WTC11 (cell line): ENCODE results near the gene HHAT. TPM values are rescaled to one million over a fixed set of nuclear protein-coding genes. Genes with fewer than 3 reads are reported as not detected.

Experiments
- ATAC-seq: fragments of 200-7000 bp; cut with Tn5 transposase; 2 replicates; pipeline ENCODE4 v1.10.0; 2021; ENCODE audit warnings: mild to moderate bottlenecking, moderate library complexity
- CTCF ChIA-PET: fragments of 300-600 bp; sonication (Branson Sonifier 250); formaldehyde crosslinking; loops from one replicate; lab custom pipeline; 2021; ENCODE audit warnings: antibody characterized with exemption; lab: Charles Lee
- POLR2A ChIA-PET: fragments of 350-600 bp; sonication (Branson Sonifier 250); formaldehyde crosslinking; loops from one replicate; lab custom pipeline; 2021; ENCODE audit warnings: antibody characterized with exemption; lab: Charles Lee
- DNase-seq: peaks from one replicate; pipeline ENCODE4 v3.0.0; 2021; ENCODE audit warnings: low spot score
- H3K27ac Mint-ChIP-seq: 2 replicates; pipeline ENCODE4 v1.8.0; 2021; ENCODE audit warnings: mixed read lengths
- H3K27me3 Mint-ChIP-seq: 2 replicates; pipeline ENCODE4 v1.8.0; 2021; ENCODE audit warnings: low read depth, mild to moderate bottlenecking, moderate library complexity, mixed read lengths
- H3K36me3 Mint-ChIP-seq: 2 replicates; pipeline ENCODE4 v1.8.0; 2021; ENCODE audit warnings: mixed read lengths
- H3K4me1 Mint-ChIP-seq: 2 replicates; pipeline ENCODE4 v1.8.0; 2022; ENCODE audit warnings: mixed read lengths
- H3K4me3 Mint-ChIP-seq: 2 replicates; pipeline ENCODE4 v1.8.0; 2021; ENCODE audit warnings: mild to moderate bottlenecking, moderate library complexity, mixed read lengths
- H3K9me3 Mint-ChIP-seq: 2 replicates; pipeline ENCODE4 v1.8.0; 2021; ENCODE audit warnings: mixed read lengths
- AFF4 ChIP-seq: sonication (generic); formaldehyde crosslinking; IDR thresholded peaks from 2 replicates; pipeline ENCODE4 v1.8.1; 2023; ENCODE audit warnings: mild to moderate bottlenecking, missing genetic modification reagents, borderline replicate concordance
- ATF6 ChIP-seq: sonication (generic); formaldehyde crosslinking; IDR thresholded peaks from 2 replicates; pipeline ENCODE4 v1.8.1; 2023; ENCODE audit warnings: mild to moderate bottlenecking, missing genetic modification reagents
- CTCF ChIP-seq: fragments of 200-600 bp; IDR thresholded peaks from 2 replicates; pipeline ENCODE4 v1.8.0; 2022; ENCODE audit warnings: antibody characterized with exemption
- ERG ChIP-seq: fragments of 250-450 bp; sonication (Bioruptor Pico); IDR thresholded peaks from 2 replicates; pipeline ENCODE4 v1.8.0; 2021; ENCODE audit warnings: mild to moderate bottlenecking
- FOXK1 ChIP-seq: sonication (generic); formaldehyde crosslinking; IDR thresholded peaks from 2 replicates; pipeline ENCODE4 v1.8.0; 2022; ENCODE audit warnings: mild to moderate bottlenecking, moderate library complexity, missing genetic modification reagents
- GABPB1 ChIP-seq: sonication (generic); formaldehyde crosslinking; IDR thresholded peaks from 2 replicates; pipeline ENCODE4 v1.8.1; 2023; ENCODE audit warnings: mild to moderate bottlenecking, missing genetic modification reagents
- GRHL2 ChIP-seq: fragments of 250-450 bp; sonication (Bioruptor Pico); IDR thresholded peaks from 2 replicates; pipeline ENCODE4 v1.8.0; 2022; ENCODE audit warnings: mild to moderate bottlenecking, moderate library complexity; ENCODE audit not compliant: insufficient replicate concordance, severe bottlenecking
- KAT7 ChIP-seq: sonication (generic); formaldehyde crosslinking; IDR thresholded peaks from 2 replicates; pipeline ENCODE4 v1.8.1; 2023; ENCODE audit warnings: missing genetic modification reagents, mild to moderate bottlenecking, borderline replicate concordance
- SMAD3 ChIP-seq: sonication (generic); formaldehyde crosslinking; IDR thresholded peaks from 2 replicates; pipeline ENCODE4 v1.8.0; 2022; ENCODE audit warnings: missing genetic modification reagents, mild to moderate bottlenecking, borderline replicate concordance
- ZNF219 ChIP-seq: sonication (generic); formaldehyde crosslinking; IDR thresholded peaks from 2 replicates; pipeline ENCODE4 v1.8.0; 2023; ENCODE audit warnings: missing genetic modification reagents, mild to moderate bottlenecking, borderline replicate concordance
- ZNF263 ChIP-seq: sonication (generic); formaldehyde crosslinking; IDR thresholded peaks from 2 replicates; pipeline ENCODE4 v1.8.1; 2022; ENCODE audit warnings: low read depth, mild to moderate bottlenecking, moderate library complexity, missing genetic modification reagents
- ZSCAN18 ChIP-seq: fragments of 250-450 bp; sonication (Bioruptor Pico); IDR thresholded peaks from 2 replicates; pipeline ENCODE4 v2.1.2; 2022; ENCODE audit warnings: mild to moderate bottlenecking, moderate library complexity
- total RNA-seq: library from RNA; stranded (reverse); gene quantifications from 3 replicates; pipeline ENCODE4 v1.2.3, GENCODE V29; 2021
- TF ChIP-seq, protein P1 (sequence below): sonication (generic); formaldehyde crosslinking; IDR thresholded peaks from 2 replicates; pipeline ENCODE4 v1.8.1; 2022; ENCODE audit warnings: mild to moderate bottlenecking, moderate library complexity, missing genetic modification reagents

HHAT gene
- total RNA-seq, 1 experiment from 2014 or later = 0.39 TPM

DNA sequence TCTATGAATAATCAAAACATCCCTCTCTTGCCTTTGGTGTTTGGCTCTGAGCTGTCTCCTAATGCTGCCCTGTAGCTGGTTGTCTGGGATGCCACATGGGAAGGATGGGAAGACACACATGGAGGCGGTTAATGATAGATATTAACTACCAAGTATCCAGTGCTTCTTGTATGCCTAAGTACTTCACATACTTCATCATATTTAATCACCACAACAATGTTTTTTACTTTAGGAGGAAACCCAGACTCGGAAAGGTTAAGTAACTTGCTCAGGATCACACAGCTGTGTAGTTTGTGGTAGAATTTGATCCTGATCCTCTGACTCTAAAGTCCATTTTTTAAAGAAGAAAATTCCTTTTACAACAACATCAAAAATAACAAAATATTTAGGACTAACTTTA lies 88.0 kb downstream of the HHAT start (continued):
- no peak for TF ChIP-seq ATF6 (CRISPR knock-in tag)

GRCh38 chr1:210417881-210418280 lies 89.2 kb downstream of the HHAT start:
- Mint-ChIP-seq H3K27me3 (peaks cover 4% of the 10 kb centered on the region; the same call in 1 of the 2 replicates), H3K9me3 (peaks cover 12% of the 10 kb centered on the region), H3K27ac (no peak overlapping the region), H3K4me1 (peaks cover 24% of the 10 kb centered on the region), H3K4me3 (no peak overlapping the region), H3K36me3 (peaks cover 2% of the 10 kb centered on the region; the same call in 1 of the 2 replicates)
- DNase-seq (no peak), ATAC-seq (no peak)
- no peak for TF ChIP-seq GRHL2
- TF ChIP-seq FOXK1 (CRISPR knock-in tag) = no peak
- no peak for TF ChIP-seq GABPB1 (CRISPR knock-in tag)
- no peak for TF ChIP-seq ERG (CRISPR knock-in tag)
- no peak for TF ChIP-seq ZNF219 (CRISPR knock-in tag)
- no peak for TF ChIP-seq KAT7 (CRISPR knock-in tag)
- no peak for TF ChIP-seq SMAD3 (CRISPR knock-in tag)
- TF ChIP-seq, protein P1, sequence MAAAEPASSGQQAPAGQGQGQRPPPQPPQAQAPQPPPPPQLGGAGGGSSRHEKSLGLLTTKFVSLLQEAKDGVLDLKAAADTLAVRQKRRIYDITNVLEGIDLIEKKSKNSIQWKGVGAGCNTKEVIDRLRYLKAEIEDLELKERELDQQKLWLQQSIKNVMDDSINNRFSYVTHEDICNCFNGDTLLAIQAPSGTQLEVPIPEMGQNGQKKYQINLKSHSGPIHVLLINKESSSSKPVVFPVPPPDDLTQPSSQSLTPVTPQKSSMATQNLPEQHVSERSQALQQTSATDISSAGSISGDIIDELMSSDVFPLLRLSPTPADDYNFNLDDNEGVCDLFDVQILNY = no peak
- TF ChIP-seq AFF4 (CRISPR knock-in tag) = no peak
- no peak for TF ChIP-seq ZSCAN18 (CRISPR knock-in tag)
- no peak for TF ChIP-seq ZNF263 (CRISPR knock-in tag)
- no peak for TF ChIP-seq CTCF
- ChIA-PET CTCF (interaction anchor here (1.1 kb wide), 1 partner anchor 44 kb away, joined by 4 read pairs; no protein-coding TSS in a partner anchor), POLR2A (no interaction called here)
